Prostate gland (tissue), 2 donors: Measurements from ENCODE around the gene FOXC1. TPM values are rescaled to one million over a fixed set of nuclear protein-coding genes. Genes with fewer than 3 reads are reported as not detected.

Experiments
- DNase-seq: peaks from one replicate; pipeline ENCODE4 v3.0.0-alpha.2; 2019; ENCODE audit warnings: low spot score
- H3K27ac ChIP-seq, 2 donors: fragments of 200-600 bp; sonication (generic); 2 replicates each; pipeline ENCODE4 v1.5.1; 2017 to 2019
- H3K27me3 ChIP-seq: fragments of 200-600 bp; sonication (generic); replicated peaks from 2 replicates; pipeline ENCODE4 v1.5.1; 2019; ENCODE audit not compliant: insufficient read depth
- H3K36me3 ChIP-seq, 2 donors: fragments of 200-600 bp; sonication (generic); 1 replicate in 1 of 2; 2 replicates in 1 of 2; pipeline versions ENCODE4 v1.5.1 to v1.8.1; 2017 to 2019
- H3K4me1 ChIP-seq: fragments of 200-600 bp; sonication (generic); replicated peaks from 2 replicates; pipeline ENCODE4 v1.5.1; 2019
- H3K4me3 ChIP-seq, 2 donors: fragments of 200-600 bp; sonication (generic); 2 replicates each; pipeline ENCODE4 v1.5.1; 2017 to 2019
- H3K9me3 ChIP-seq: fragments of 200-600 bp; sonication (generic); 2 replicates; pipeline ENCODE4 v1.5.1; 2017
- POLR2A ChIP-seq: fragments of 450-650 bp; IDR thresholded peaks from one replicate; pipeline ENCODE4 v1.6.1; 2016; ENCODE audit warnings: antibody characterized with exemption, mild to moderate bottlenecking
- POLR2AphosphoS5 ChIP-seq: sonication (generic); formaldehyde crosslinking; IDR thresholded peaks from one replicate; pipeline ENCODE4 v1.6.1; 2017; ENCODE audit warnings: antibody characterized with exemption
- WGBS: methylation state at CpG from one replicate; pipeline ENCODE4 v1.1.5; 2018; 5-methylcytosine and 5-hydroxymethylcytosine counted together
- intact Hi-C: fragments of 100-400 bp; cut with DNase I; formaldehyde crosslinking; loops from one replicate; pipeline ENCODE4 v1.14.2; 2022
- total RNA-seq, 2 donors: library from RNA; depleted of rRNA; stranded (reverse); fragments of >200 nt; gene quantifications; one replicate each; pipeline ENCODE4 v1.1.0, GENCODE V29; 2016
- TF ChIP-seq, protein P1 (sequence below), 4 experiments: fragments of 200-600 bp in 2 of 4; fragments of 450-650 bp in 2 of 4; sonication (generic) in 2 of 4; IDR thresholded peaks; 1 replicate in 3 of 4; 2 replicates in 1 of 4; pipeline ENCODE4 v1.5.1; 2016 to 2019; ENCODE audit warnings: antibody characterized with exemption in 4 of 4, mild to moderate bottlenecking in 2 of 4, moderate library complexity in 2 of 4

FOXC1 gene
- total RNA-seq, 2 donors from 2014 or later = 9.2 to 11.2 TPM

GRCh38 chr6:1601158-1602048, 8.3 kb upstream of the FOXC1 start:
- WGBS = 54% methylated on average over 60 of the region's 60 CpGs
- no peak for DNase-seq
- no peaks in the 10 kb centered on the region for H3K4me1 ChIP-seq
- no peaks in the 10 kb centered on the region for H3K36me3 ChIP-seq
- no peaks in the 10 kb centered on the region for H3K9me3 ChIP-seq
- intact Hi-C loops = loop anchor here (2.0 to 10.0 kb wide), 2 partner anchors 433 to 751 kb away; no protein-coding TSS in a partner anchor
- TF ChIP-seq POLR2A (no peak), POLR2AphosphoS5 (no peak)
- TF ChIP-seq, protein P1, sequence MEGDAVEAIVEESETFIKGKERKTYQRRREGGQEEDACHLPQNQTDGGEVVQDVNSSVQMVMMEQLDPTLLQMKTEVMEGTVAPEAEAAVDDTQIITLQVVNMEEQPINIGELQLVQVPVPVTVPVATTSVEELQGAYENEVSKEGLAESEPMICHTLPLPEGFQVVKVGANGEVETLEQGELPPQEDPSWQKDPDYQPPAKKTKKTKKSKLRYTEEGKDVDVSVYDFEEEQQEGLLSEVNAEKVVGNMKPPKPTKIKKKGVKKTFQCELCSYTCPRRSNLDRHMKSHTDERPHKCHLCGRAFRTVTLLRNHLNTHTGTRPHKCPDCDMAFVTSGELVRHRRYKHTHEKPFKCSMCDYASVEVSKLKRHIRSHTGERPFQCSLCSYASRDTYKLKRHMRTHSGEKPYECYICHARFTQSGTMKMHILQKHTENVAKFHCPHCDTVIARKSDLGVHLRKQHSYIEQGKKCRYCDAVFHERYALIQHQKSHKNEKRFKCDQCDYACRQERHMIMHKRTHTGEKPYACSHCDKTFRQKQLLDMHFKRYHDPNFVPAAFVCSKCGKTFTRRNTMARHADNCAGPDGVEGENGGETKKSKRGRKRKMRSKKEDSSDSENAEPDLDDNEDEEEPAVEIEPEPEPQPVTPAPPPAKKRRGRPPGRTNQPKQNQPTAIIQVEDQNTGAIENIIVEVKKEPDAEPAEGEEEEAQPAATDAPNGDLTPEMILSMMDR (IDR thresholded peaks at IDR 0.05) = no peak
- peaks cover 1% of the 10 kb centered on the region for H3K27me3 ChIP-seq
- H3K4me3 ChIP-seq = no peak overlapping the region
- no peak overlapping the region for H3K27ac ChIP-seq

DNA sequence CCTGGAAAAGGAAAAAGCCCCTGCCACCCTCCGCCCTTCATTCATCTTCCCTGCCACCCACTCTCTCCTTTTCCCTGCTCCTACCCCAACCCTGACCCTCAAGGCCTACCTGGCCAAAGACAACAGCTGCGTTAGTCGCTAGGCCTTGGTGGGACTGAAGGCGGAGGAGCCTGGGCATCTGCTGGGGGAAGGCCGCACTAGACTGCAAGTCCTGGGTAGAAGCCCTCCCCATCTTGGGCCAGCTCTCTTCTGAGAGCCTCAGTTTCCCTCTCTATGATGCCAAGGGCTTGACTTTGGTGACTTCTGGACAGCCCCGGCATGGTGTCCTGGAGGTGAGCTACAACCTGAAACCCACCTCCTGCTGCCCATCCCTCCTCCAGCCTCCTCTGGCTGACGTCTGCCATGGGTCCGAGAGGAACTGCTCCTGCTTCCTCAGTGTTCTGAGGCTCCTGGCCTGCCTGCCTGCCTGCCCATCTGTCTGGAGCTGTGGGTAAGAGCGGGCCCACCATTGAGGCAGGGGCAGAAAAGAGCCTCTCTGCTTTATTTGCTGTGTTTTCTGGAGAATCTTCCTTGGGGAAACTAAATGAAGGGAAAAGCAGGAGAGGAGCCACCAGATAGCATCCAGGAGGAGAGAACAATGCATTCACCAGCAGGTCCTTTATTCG, 7.5 kb upstream of the FOXC1 start:
- Histone ChIP-seq H3K4me3 (no peak overlapping the region), H3K36me3 (no peaks in the 10 kb centered on the region), H3K27ac (no peak overlapping the region), H3K9me3 (no peaks in the 10 kb centered on the region), H3K4me1 (no peaks in the 10 kb centered on the region), H3K27me3 (peaks cover 2% of the 10 kb centered on the region)
- TF ChIP-seq POLR2A = no peak
- intact Hi-C loops = loop anchor here (2.0 to 10.0 kb wide), 2 partner anchors 433 to 751 kb away; no protein-coding TSS in a partner anchor
- WGBS = 95% methylated on average over 10 of the region's 10 CpGs
- DNase-seq = no peak

DNA sequence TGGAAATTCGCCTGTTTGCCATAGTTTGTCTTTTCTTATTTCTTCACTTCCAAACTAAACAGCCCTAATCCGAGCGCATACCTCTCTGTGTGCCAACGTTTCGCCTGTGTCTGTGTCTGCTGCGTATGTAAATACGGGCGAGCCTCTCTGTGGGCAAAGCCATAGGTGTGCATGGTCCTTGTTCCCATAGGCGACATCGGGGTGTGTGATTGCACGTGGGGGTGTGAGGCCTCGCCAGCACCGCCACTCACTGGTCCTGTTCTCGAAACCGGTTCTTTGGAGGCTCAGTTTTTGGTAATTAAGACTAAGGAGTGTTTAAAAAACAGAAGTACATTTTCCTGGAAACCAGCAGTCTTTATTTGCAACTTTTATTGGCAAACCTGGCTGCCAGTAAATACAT, 6.0 kb upstream of the FOXC1 start:
- Histone ChIP-seq H3K27ac (peak overlapping the region in 1 of 2 donors; percentile 20), H3K36me3 (no peaks in the 10 kb centered on the region), H3K27me3 (peaks cover 2% of the 10 kb centered on the region), H3K4me3 (peak overlapping the region; percentile 24 to 26), H3K9me3 (no peaks in the 10 kb centered on the region), H3K4me1 (peaks cover 3% of the 10 kb centered on the region)
- TF ChIP-seq POLR2A (no peak), POLR2AphosphoS5 (peak; percentile 22)
- DNase-seq = peak; percentile 40
- WGBS = 51% methylated on average over 15 of the region's 15 CpGs
- intact Hi-C loops = loop anchor here (2.0 to 10.0 kb wide), 3 partner anchors 431 to 1031 kb away; no protein-coding TSS in a partner anchor

GRCh38 chr6:1604158-1605003, 5.3 kb upstream of the FOXC1 start:
- no peaks in the 10 kb centered on the region for H3K9me3 ChIP-seq
- no peaks in the 10 kb centered on the region for H3K36me3 ChIP-seq
- H3K27me3 ChIP-seq = peaks cover 2% of the 10 kb centered on the region
- H3K27ac ChIP-seq = peak overlapping the region in 1 of 2 donors; percentile 20
- intact Hi-C loops = loop anchor here (2.0 to 10.0 kb wide), 5 partner anchors 430 to 1030 kb away; no protein-coding TSS in a partner anchor
- 2% methylated on average over 30 of the region's 85 CpGs for WGBS
- H3K4me3 ChIP-seq = peak overlapping the region; percentile 24 to 26
- TF ChIP-seq POLR2A = no peak
- TF ChIP-seq, protein P1 (IDR thresholded peaks at IDR 0.05) = peak; percentile 95 to 98 (median 96)
- peak; percentile 58 for DNase-seq
- peaks cover 3% of the 10 kb centered on the region for H3K4me1 ChIP-seq

- no peak for DNase-seq
- no peak overlapping the region for H3K27ac ChIP-seq
- peaks cover 3% of the 10 kb centered on the region for H3K4me1 ChIP-seq
- peak overlapping the region; percentile 24 to 26 for H3K4me3 ChIP-seq
- H3K27me3 ChIP-seq = peaks cover 2% of the 10 kb centered on the region
- 35% methylated on average over 50 of the region's 65 CpGs for WGBS
- intact Hi-C loops = loop anchor here (2.0 to 10.0 kb wide), 5 partner anchors 430 to 1030 kb away; no protein-coding TSS in a partner anchor
- no peaks in the 10 kb centered on the region for H3K36me3 ChIP-seq
- TF ChIP-seq, protein P1 (IDR thresholded peaks at IDR 0.05) = no peak
- TF ChIP-seq POLR2A = no peak
- TF ChIP-seq POLR2AphosphoS5 = no peak
- H3K9me3 ChIP-seq = no peaks in the 10 kb centered on the region
Observed at GRCh38 chr6:1605004-1605892, 4.5 kb upstream of the FOXC1 start.
